Stimulated activated CD8-positive, alpha-beta memory T cell treated with anti-CD3 and anti-CD28 coated beads, Interleukin-12 subunit alpha, Interleukin-12 subunit beta, amount 100 ng/mL, for 24 hours (primary cell): ENCODE results near the gene ZNF254.
A peak's percentile ranks its signal among the peaks of the same experiment; 100 is the strongest.
"Not testable (repeated sequence)": the region's sequence is repeated elsewhere in the genome, so short reads cannot be mapped to it uniquely, and the experiment has no call there.

Experiments
- DNase-seq: peaks from one replicate; pipeline ENCODE4 v3.0.0-alpha.2; 2020; ENCODE audit errors: extremely low read depth

Gene ZNF254

GRCh38 chr19:24086974-24087595 lies at the start of gene ZNF254:
TSS of gene ZNF254 (plus strand) at chr19:24087187. CDS start at chr19:24087308, 121 bp downstream.
- DNase-seq = peak; percentile 61

GRCh38 chr19:24040621-24041020 lies 46.4 kb upstream of the ZNF254 start:
- no peak for DNase-seq

- not testable (repeated sequence) for DNase-seq
These were observed 45.7 kb upstream of the ZNF254 start for GRCh38 chr19:24041326-24041725.

GRCh38 chr19:24046550-24046949 lies 40.4 kb upstream of the ZNF254 start:
- DNase-seq = no peak

- DNase-seq = no peak
These were observed 38.7 kb upstream of the ZNF254 start for GRCh38 chr19:24048261-24048660.

- DNase-seq = no peak
These were observed 37.5 kb upstream of the ZNF254 start for GRCh38 chr19:24049537-24049936.

GRCh38 chr19:24051516-24051915 lies 35.5 kb upstream of the ZNF254 start:
- no peak for DNase-seq

GRCh38 chr19:24052811-24053210 lies 34.2 kb upstream of the ZNF254 start:
- DNase-seq = no peak

- DNase-seq = no peak
These were observed 33.4 kb upstream of the ZNF254 start for GRCh38 chr19:24053601-24054000.

GRCh38 chr19:24054044-24054935 lies 32.7 kb upstream of the ZNF254 start:
- no peak for DNase-seq

- DNase-seq = no peak
These were observed 31.4 kb upstream of the ZNF254 start for GRCh38 chr19:24055548-24055947.

- no peak for DNase-seq
These were observed 29.8 kb upstream of the ZNF254 start for GRCh38 chr19:24057144-24057543.

GRCh38 chr19:24059563-24060295 lies 27.3 kb upstream of the ZNF254 start:
- DNase-seq = no peak

GRCh38 chr19:24060687-24061356 lies 26.2 kb upstream of the ZNF254 start:
- no peak for DNase-seq

GRCh38 chr19:24062190-24062589 lies 24.8 kb upstream of the ZNF254 start:
- DNase-seq = no peak

- DNase-seq = no peak
These were observed 23.7 kb upstream of the ZNF254 start for GRCh38 chr19:24063295-24063694.

GRCh38 chr19:24064175-24064574 lies 22.8 kb upstream of the ZNF254 start:
- no peak for DNase-seq

- no peak for DNase-seq
These were observed 21.7 kb upstream of the ZNF254 start for GRCh38 chr19:24065243-24065642.

- no peak for DNase-seq
These were observed 21.0 kb upstream of the ZNF254 start for GRCh38 chr19:24065865-24066604.

GRCh38 chr19:24069905-24070657 lies 16.9 kb upstream of the ZNF254 start:
- DNase-seq = no peak
